HCT116 (cell line): ENCODE measurements around the gene TLE3. TPM values are rescaled to one million over a fixed set of nuclear protein-coding genes. Genes with fewer than 3 reads are reported as not detected.

Experiments used
- ATAC-seq: fragments of 200-7000 bp; cut with Tn5 transposase; 2 replicates; pipeline ENCODE4 v1.9.1; 2020; ENCODE audit warnings: mild to moderate bottlenecking, moderate library complexity
- BruUV-seq: library from RNA; stranded (reverse); fragments of 400-500 nt; replicated peaks from 2 replicates; lab custom pipeline; 2021; lab: Mats Ljungman, UMichigan
- CTCF ChIA-PET: fragments of 300-600 bp; sonication (Branson Sonifier 250); formaldehyde crosslinking; loops from one replicate; lab custom pipeline; 2021; ENCODE audit warnings: antibody characterized with exemption; lab: Charles Lee
- POLR2A ChIA-PET: fragments of 300-600, 350-600 bp; sonication (Branson Sonifier 250); formaldehyde crosslinking; loops from one replicate; lab custom pipeline; 2021; ENCODE audit warnings: antibody characterized with exemption; lab: Charles Lee
- RAD21 ChIA-PET, 2 experiments: fragments of 300-600 bp; sonication (Branson Sonifier 250); formaldehyde crosslinking; loops; one replicate each; lab custom pipeline; 2023; ENCODE audit warnings: low total read pairs in 2 of 2; ENCODE audit not compliant: uncharacterized antibody in 2 of 2, unreplicated experiment in 2 of 2, low non-redundant PET in 1 of 2; lab: Charles Lee
- DNase-seq: peaks from one replicate; pipeline ENCODE4 v3.0.0-alpha.2; 2010; ENCODE audit warnings: low read depth, low spot score
- H2AFZ ChIP-seq: fragments of 200-600 bp; shearing (Covaris generic), sonication (generic); 2 replicates; pipeline ENCODE4 v1.6.1; 2017; ENCODE audit warnings: low read depth, mixed run types, mixed read lengths, antibody characterized with exemption, low read length; ENCODE audit not compliant: poor library complexity, severe bottlenecking
- H3K27ac ChIP-seq: 2 replicates; pipeline ENCODE4 v1.5.1; 2012; ENCODE audit warnings: low read depth, low read length
- H3K27me3 ChIP-seq: fragments of 200-600 bp; sonication (generic); 2 replicates; pipeline ENCODE4 v1.6.1; 2016; ENCODE audit warnings: mixed run types, low read length, mixed read lengths; ENCODE audit not compliant: insufficient read depth
- H3K36me3 ChIP-seq, 2 experiments: fragments of 200-500 bp in 1 of 2; fragments of 200-600 bp in 1 of 2; sonication (Bioruptor generic) in 1 of 2; sonication (generic) in 1 of 2; 2 replicates each; pipeline versions ENCODE4 v1.5.1 to v1.6.1; 2014 to 2016; ENCODE audit warnings: low read length in 2 of 2, inconsistent platforms in 1 of 2, mixed read lengths in 1 of 2, mixed run types in 1 of 2; ENCODE audit not compliant: insufficient read depth in 2 of 2, control insufficient read depth in 1 of 2
- H3K4me1 ChIP-seq, 2 experiments: fragments of 200-600 bp in 1 of 2; sonication (generic) in 1 of 2; 2 replicates each; pipeline versions ENCODE4 v1.5.1 to v1.6.1; 2012 to 2017; ENCODE audit warnings: low read length in 2 of 2, inconsistent platforms in 1 of 2, mild to moderate bottlenecking in 1 of 2, mixed read lengths in 1 of 2, mixed run types in 1 of 2, moderate library complexity in 1 of 2; ENCODE audit not compliant: insufficient read depth in 2 of 2, control insufficient read depth in 1 of 2
- H3K4me2 ChIP-seq: fragments of 200-600 bp; sonication (generic); 2 replicates; pipeline ENCODE4 v1.6.1; 2017; ENCODE audit warnings: mixed run types, low read length, mixed read lengths
- H3K4me3 ChIP-seq, 2 experiments: fragments of 200-600 bp in 1 of 2; sonication (generic) in 1 of 2; replicated peaks in 1 of 2; 2 replicates each; pipeline ENCODE4 v1.5.1; 2011 to 2016; ENCODE audit warnings: low read length in 2 of 2, control low read depth in 1 of 2, low read depth in 1 of 2, mild to moderate bottlenecking in 1 of 2, mixed read lengths in 1 of 2, mixed run types in 1 of 2
- H3K79me2 ChIP-seq: fragments of 200-600 bp; sonication (generic); 2 replicates; pipeline ENCODE4 v1.6.1; 2017; ENCODE audit warnings: mild to moderate bottlenecking, mixed run types, low read length, moderate library complexity, mixed read lengths; ENCODE audit not compliant: insufficient read depth
- H3K9ac ChIP-seq: fragments of 200-600 bp; sonication (generic); 2 replicates; pipeline ENCODE4 v1.6.1; 2016; ENCODE audit warnings: low read length, mixed read lengths
- H3K9me2 ChIP-seq: fragments of 200-600 bp; sonication (generic), shearing (Covaris generic); 2 replicates; pipeline ENCODE4 v1.6.1; 2017; ENCODE audit warnings: mixed run types, mild to moderate bottlenecking, moderate library complexity; ENCODE audit not compliant: insufficient read depth
- H3K9me3 ChIP-seq, 2 experiments: fragments of 200-500 bp in 1 of 2; fragments of 200-600 bp in 1 of 2; sonication (Bioruptor generic) in 1 of 2; sonication (generic) in 1 of 2; 2 replicates each; pipeline ENCODE4 v1.6.1; 2014 to 2017; ENCODE audit warnings: low read length in 2 of 2, mixed read lengths in 2 of 2, inconsistent platforms in 1 of 2, low read depth in 1 of 2, mild to moderate bottlenecking in 1 of 2, mixed run types in 1 of 2, moderate library complexity in 1 of 2; ENCODE audit not compliant: control insufficient read depth in 1 of 2, insufficient read depth in 1 of 2
- H4K20me1 ChIP-seq: fragments of 200-600 bp; sonication (generic), shearing (Covaris generic); 2 replicates; pipeline ENCODE4 v1.6.1; 2017; ENCODE audit warnings: mixed run types, mild to moderate bottlenecking, moderate library complexity; ENCODE audit not compliant: insufficient read depth
- ATF3 ChIP-seq: IDR thresholded peaks from 2 replicates; pipeline ENCODE4 v1.6.1; 2012
- CBX3 ChIP-seq: IDR thresholded peaks from 2 replicates; pipeline ENCODE4 v1.6.1; 2012; ENCODE audit warnings: low read depth
- JUND ChIP-seq: IDR thresholded peaks from 2 replicates; pipeline ENCODE4 v1.6.1; 2012
- POLR2AphosphoS5 ChIP-seq: IDR thresholded peaks from 2 replicates; pipeline ENCODE4 v1.6.1; 2011; ENCODE audit warnings: mild to moderate bottlenecking, low read depth, low read length, moderate library complexity
- REST ChIP-seq: IDR thresholded peaks from 2 replicates; pipeline ENCODE4 v1.6.1; 2012; ENCODE audit warnings: low read depth
- TCF7L2 ChIP-seq: IDR thresholded peaks from 2 replicates; pipeline ENCODE4 v1.7.0; 2011; ENCODE audit warnings: borderline replicate concordance, inconsistent platforms; ENCODE audit not compliant: insufficient read depth, insufficient read length; ENCODE audit errors: extremely low read depth
- intact Hi-C: fragments of 100-400 bp; cut with micrococcal nuclease; formaldehyde crosslinking; loops from 2 replicates; pipeline ENCODE4 v1.10.0; 2022
- total RNA-seq: library from RNA; stranded (reverse); gene quantifications from one replicate; pipeline ENCODE4 v1.2.1, GENCODE V29; 2021; ENCODE audit not compliant: unreplicated experiment

Gene TLE3
- total RNA-seq, 1 experiment from 2014 or later: 53.9 TPM

GRCh38 chr15:70099967-70100473 lies 2.3 kb upstream of the TLE3 start:
- intact Hi-C loops: loop anchor here (5.0 to 10.0 kb wide), 3 partner anchors 368 to 623 kb away; no protein-coding TSS in a partner anchor

More at GRCh38 chr15:70099967-70100473, 2.3 kb upstream of the TLE3 start:
- RAD21 ChIA-PET: interaction anchor here in 1 of 2 experiments (0.7 to 1.5 kb wide), 2 partner anchors 11 to 108 kb away, joined by 5 to 12 read pairs; no protein-coding TSS in a partner anchor
- H3K36me3 ChIP-seq: no peaks in the 10 kb centered on the region; a peak in 1 of 4 replicates
- H3K9me3 ChIP-seq: no peaks in the 10 kb centered on the region
- H3K27me3 ChIP-seq: no peaks in the 10 kb centered on the region
- ATAC-seq (no peak), DNase-seq (peak; percentile 13)
- CTCF ChIA-PET: interaction anchor here (1.6 kb wide), 1 partner anchor 367 kb away, joined by 6 read pairs; no protein-coding TSS in a partner anchor
- peak overlapping the region; percentile 63; the same call in 1 of the 2 replicates for H3K27ac ChIP-seq
- H3K79me2 ChIP-seq: peaks cover 26% of the 10 kb centered on the region
- H3K4me3 ChIP-seq: peak overlapping the region; percentile 41 to 93
- no peaks in the 10 kb centered on the region for H3K9me2 ChIP-seq
- peak overlapping the region; percentile 98 for H3K4me2 ChIP-seq
- peak overlapping the region; percentile 48 for H2AFZ ChIP-seq
- TF ChIP-seq CBX3: no peak
- TF ChIP-seq JUND: no peak
- TF ChIP-seq REST: no peak
- no peak for TF ChIP-seq POLR2AphosphoS5
- no peak for TF ChIP-seq ATF3
- no peak for TF ChIP-seq TCF7L2
- no peaks in the 10 kb centered on the region for H4K20me1 ChIP-seq
- POLR2A ChIA-PET: interaction anchor here (0.7 to 1.6 kb wide), 5 partner anchors 12 to 518 kb away, joined by 3 to 8 read pairs (median 3); no protein-coding TSS in a partner anchor
- H3K4me1 ChIP-seq: peaks cover 26 to 53% of the 10 kb centered on the region in 2 experiments
- BruUV-seq: no TSS peak
- H3K9ac ChIP-seq: peak overlapping the region; percentile 54
